ENCODE measurements around the gene TM4SF20.
"Not testable (repeated sequence)": the region's sequence is repeated elsewhere in the genome, so short reads cannot be mapped to it uniquely, and the experiment has no call there.

TM4SF20 gene

GRCh38 chr2:227370791-227371312 is 8.3 kb downstream of the TM4SF20 start:
- DNase-seq (ENCODE audit: low read depth), result peak; percentile 73
- no peak overlapping the region for H3K4me3 ChIP-seq (ENCODE audit: low read depth, low read length)

- DNase-seq (ENCODE audit: low read depth), result no peak
- no peak overlapping the region for H3K4me3 ChIP-seq (ENCODE audit: low read depth, low read length)
Observed at GRCh38 chr2:227370092-227370491, 9.0 kb downstream of the TM4SF20 start.

- no peak for DNase-seq (ENCODE audit: low read depth)
- H3K4me3 ChIP-seq (ENCODE audit: low read depth, low read length), result no peak overlapping the region
Observed at GRCh38 chr2:227368574-227368973, 10.5 kb downstream of the TM4SF20 start.

GRCh38 chr2:227367427-227367795 is 11.7 kb downstream of the TM4SF20 start:
- no peak for DNase-seq (ENCODE audit: low read depth)
- no peak overlapping the region for H3K4me3 ChIP-seq (ENCODE audit: low read depth, low read length)

- no peak overlapping the region for H3K4me3 ChIP-seq (ENCODE audit: low read depth, low read length)
- DNase-seq (ENCODE audit: low read depth), result peak; percentile 76
Observed at GRCh38 chr2:227366769-227367426, 12.2 kb downstream of the TM4SF20 start.

- H3K4me3 ChIP-seq (ENCODE audit: low read depth, low read length), result no peak overlapping the region
- no peak for DNase-seq (ENCODE audit: low read depth)
Observed at GRCh38 chr2:227365833-227366232, 13.3 kb downstream of the TM4SF20 start.

- not testable (repeated sequence) for H3K4me3 ChIP-seq (ENCODE audit: low read depth, low read length)
Observed at GRCh38 chr2:227364585-227365263, 14.4 kb downstream of the TM4SF20 start.

GRCh38 chr2:227363756-227364155 is 15.3 kb downstream of the TM4SF20 start:
- no peak for DNase-seq (ENCODE audit: low read depth)

More at GRCh38 chr2:227364585-227365263, 14.4 kb downstream of the TM4SF20 start:
- not testable (repeated sequence) for DNase-seq (ENCODE audit: low read depth)

GRCh38 chr2:227360351-227360750 is 18.8 kb downstream of the TM4SF20 start:
- no peak for DNase-seq (ENCODE audit: low read depth)
- no peak overlapping the region for H3K4me3 ChIP-seq (ENCODE audit: low read depth, low read length)

More at GRCh38 chr2:227363756-227364155, 15.3 kb downstream of the TM4SF20 start:
- H3K4me3 ChIP-seq (ENCODE audit: low read depth, low read length), result no peak overlapping the region

- H3K4me3 ChIP-seq (ENCODE audit: low read depth, low read length), result no peak overlapping the region
- DNase-seq (ENCODE audit: low read depth), result no peak
Observed at GRCh38 chr2:227351639-227352038, 27.5 kb downstream of the TM4SF20 start.

- H3K4me3 ChIP-seq (ENCODE audit: low read depth, low read length), result no peak overlapping the region
Observed at GRCh38 chr2:227349989-227350612, 29.0 kb downstream of the TM4SF20 start.

GRCh38 chr2:227348324-227348723 is 30.8 kb downstream of the TM4SF20 start:
- H3K4me3 ChIP-seq (ENCODE audit: low read depth, low read length), result no peak overlapping the region
- no peak for DNase-seq (ENCODE audit: low read depth)

More at GRCh38 chr2:227349989-227350612, 29.0 kb downstream of the TM4SF20 start:
- no peak for DNase-seq (ENCODE audit: low read depth)

- H3K4me3 ChIP-seq (ENCODE audit: low read depth, low read length), result no peak overlapping the region
- DNase-seq (ENCODE audit: low read depth), result no peak
Observed at GRCh38 chr2:227347117-227347516, 32.0 kb downstream of the TM4SF20 start.

- no peak overlapping the region for H3K4me3 ChIP-seq (ENCODE audit: low read depth, low read length)
- no peak for DNase-seq (ENCODE audit: low read depth)
Observed at GRCh38 chr2:227344231-227344630, 34.9 kb downstream of the TM4SF20 start.

- no peak for DNase-seq (ENCODE audit: low read depth)
- H3K4me3 ChIP-seq (ENCODE audit: low read depth, low read length), result no peak overlapping the region
Observed at GRCh38 chr2:227341553-227341952, 37.6 kb downstream of the TM4SF20 start.

- DNase-seq (ENCODE audit: low read depth), result no peak
- H3K4me3 ChIP-seq (ENCODE audit: low read depth, low read length), result no peak overlapping the region
Observed at GRCh38 chr2:227340106-227340505, 39.0 kb downstream of the TM4SF20 start.

- no peak for DNase-seq (ENCODE audit: low read depth)
- H3K4me3 ChIP-seq (ENCODE audit: low read depth, low read length), result no peak overlapping the region
Observed at GRCh38 chr2:227339098-227339599, 40.0 kb downstream of the TM4SF20 start.

GRCh38 chr2:227337442-227337841 is 41.7 kb downstream of the TM4SF20 start:
- H3K4me3 ChIP-seq (ENCODE audit: low read depth, low read length), result no peak overlapping the region
- DNase-seq (ENCODE audit: low read depth), result no peak

GRCh38 chr2:227335713-227336112 is 43.4 kb downstream of the TM4SF20 start:
- DNase-seq (ENCODE audit: low read depth), result no peak
- H3K4me3 ChIP-seq (ENCODE audit: low read depth, low read length), result no peak overlapping the region

- H3K4me3 ChIP-seq (ENCODE audit: low read depth, low read length), result peak overlapping the region; percentile 83
Observed at GRCh38 chr2:227326783-227327182, 52.3 kb downstream of the TM4SF20 start.

More at GRCh38 chr2:227326783-227327182, 52.3 kb downstream of the TM4SF20 start:
- no peak for DNase-seq (ENCODE audit: low read depth)
